HG03139 (cell line): ENCODE data around the gene TWSG1.
"Not testable (repeated sequence)": the region's sequence is repeated elsewhere in the genome, so short reads cannot be mapped to it uniquely, and the experiment has no call there.

Experiments
- ATAC-seq: cut with Tn5 transposase; IDR thresholded peaks from one replicate; pipeline ENCODE4 v1.9.1; 2021; ENCODE audit not compliant: unreplicated experiment

Gene TWSG1

DNA sequence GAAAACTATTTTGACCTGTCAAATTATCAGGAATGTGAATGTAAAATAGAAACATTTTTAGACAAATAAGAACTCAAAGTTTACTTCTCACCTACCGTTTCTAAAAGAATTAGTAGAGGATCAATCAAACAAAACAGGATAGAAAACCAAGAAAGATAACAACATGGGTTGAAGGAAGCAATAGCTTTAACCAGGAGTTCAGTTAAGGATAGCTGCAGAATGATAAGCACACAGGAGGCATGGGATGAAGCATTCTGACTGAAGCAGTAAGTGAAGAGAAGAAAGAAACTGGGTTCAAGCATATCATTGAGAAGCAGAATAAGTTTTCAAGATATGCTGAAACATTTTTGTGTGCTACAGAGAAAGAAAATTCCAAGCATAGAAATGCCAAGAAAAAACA is 52.3 kb downstream of the TWSG1 start:
- no peak for ATAC-seq

- no peak for ATAC-seq
Observed at GRCh38 chr18:9387891-9388290, 53.3 kb downstream of the TWSG1 start.

- ATAC-seq, result no peak
Observed at GRCh38 chr18:9389706-9390105, 55.1 kb downstream of the TWSG1 start.

DNA sequence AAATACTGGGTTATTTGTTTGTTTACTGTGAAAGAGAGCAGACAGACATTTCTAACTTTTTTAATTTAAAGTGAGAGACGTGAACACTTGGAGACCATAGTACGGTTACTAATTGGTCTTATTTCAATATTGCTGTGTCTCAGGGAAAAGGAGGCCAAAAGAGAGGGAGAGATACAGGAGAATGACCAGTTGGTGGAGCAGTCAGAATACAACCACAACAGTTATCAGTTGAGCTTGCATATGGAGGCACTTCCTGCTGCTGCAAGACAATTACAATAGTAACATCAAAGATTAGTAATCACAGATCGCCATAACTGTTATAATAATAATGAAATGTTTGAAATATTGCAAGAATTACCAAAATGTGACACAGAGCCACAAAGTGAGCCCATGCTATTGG is 58.2 kb downstream of the TWSG1 start:
- ATAC-seq, result no peak

GRCh38 chr18:9394046-9394445 is 59.5 kb downstream of the TWSG1 start:
- ATAC-seq, result no peak

- no peak for ATAC-seq
Observed at GRCh38 chr18:9400197-9400596, 65.6 kb downstream of the TWSG1 start.

DNA sequence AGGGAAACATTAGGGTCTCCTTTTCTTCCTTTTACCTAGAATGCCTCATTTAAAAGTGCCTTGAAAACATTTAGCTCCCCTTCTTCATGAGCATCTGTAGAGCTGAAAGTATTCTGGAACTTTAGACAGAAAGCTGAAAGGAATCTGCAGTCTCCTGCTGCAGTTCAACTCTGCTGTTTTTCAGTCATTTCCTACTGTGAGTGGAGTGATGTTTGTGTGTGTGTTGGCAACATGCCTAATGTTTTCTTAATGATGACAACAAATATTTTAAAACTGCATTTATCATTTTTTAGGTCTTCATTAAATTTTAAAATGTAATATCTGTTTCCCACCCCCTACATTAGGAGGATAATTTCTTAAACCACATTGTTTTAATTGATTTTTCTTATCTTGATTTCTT is 66.6 kb downstream of the TWSG1 start:
- ATAC-seq, result no peak

- not testable (repeated sequence) for ATAC-seq
Observed at GRCh38 chr18:9402358-9403007, 67.9 kb downstream of the TWSG1 start.

DNA sequence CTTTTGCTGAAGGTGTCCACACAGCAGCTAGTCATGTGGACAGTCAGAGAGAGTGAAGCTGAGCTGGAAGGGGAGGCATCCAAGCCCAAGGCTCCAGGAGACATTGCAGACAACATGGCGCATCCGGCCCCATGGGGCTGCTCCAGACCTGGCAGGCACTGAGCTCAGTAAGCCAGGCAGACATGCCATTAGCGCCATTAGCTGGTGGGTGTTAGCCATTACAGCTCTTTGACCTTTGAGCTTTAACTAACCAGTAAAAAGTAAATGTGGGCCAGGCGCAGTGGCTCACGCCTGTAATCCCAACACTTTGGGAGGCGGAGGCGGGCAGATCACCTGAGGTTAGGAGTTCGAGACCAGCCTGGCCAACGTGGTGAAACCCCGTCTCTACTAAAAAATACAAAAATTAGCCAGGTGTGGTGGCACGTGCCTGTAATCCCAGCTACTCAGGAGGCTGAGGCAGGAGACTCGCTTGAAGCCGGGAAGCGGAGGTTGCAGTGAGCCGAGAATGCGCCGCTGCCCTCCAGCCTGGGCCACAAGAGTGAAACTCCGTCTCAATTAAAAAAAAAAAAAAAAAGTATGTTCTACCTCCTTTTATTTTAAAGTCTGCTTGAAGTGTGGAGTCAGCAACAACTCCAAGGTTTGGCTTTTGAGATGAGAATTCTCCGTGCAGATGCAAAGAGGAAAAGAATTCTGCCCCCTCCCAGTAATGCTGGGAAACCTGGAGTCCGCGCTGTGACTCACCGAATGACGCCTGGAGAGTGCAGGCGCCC is 69.4 kb downstream of the TWSG1 start:
- no peak for ATAC-seq

DNA sequence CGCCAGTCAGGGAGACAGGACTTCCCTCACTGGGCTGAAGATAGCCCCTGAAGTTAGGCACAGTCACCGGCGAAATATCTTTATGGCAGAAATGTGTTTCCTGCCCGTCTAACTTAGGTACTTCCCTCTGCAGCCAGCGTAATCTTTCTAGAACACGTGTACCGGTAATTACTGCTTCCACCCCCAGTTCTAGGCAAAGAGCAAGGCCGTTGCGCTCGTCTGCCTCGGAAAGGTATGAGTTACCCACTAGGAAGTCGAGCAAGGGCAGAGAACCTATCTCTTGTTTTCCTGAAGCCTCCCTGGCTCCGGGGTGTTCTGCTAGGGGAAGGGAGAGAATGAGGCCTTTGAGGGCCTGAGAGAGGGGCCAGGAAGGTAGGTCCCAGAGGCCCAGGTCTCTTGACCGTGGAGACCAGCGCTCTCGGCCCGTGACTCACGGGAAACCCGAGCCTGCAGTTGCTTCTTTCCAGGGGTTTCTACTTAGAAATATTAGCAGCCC is 70.0 kb downstream of the TWSG1 start:
- ATAC-seq, result peak; percentile 78

DNA sequence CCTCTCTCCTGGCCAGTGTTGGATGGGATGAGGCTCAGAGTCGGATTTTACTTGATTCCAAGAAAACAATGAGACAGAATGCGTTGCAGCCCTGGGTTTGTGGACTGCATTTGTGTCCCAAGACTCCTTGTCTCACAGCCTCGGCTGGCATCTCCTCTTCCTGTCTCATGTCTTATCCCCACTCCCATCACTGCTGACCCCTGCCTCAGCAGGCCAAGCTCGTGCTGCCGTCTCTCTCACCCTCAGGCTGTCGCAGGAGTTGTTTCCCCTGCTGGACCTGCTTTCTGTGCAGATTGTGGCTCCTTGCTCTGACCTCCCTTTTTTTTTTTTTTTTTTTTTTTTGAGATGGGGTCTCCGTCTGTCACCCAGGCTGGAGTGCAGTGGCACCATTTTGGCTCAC is 70.6 kb downstream of the TWSG1 start:
- ATAC-seq, result no peak

DNA sequence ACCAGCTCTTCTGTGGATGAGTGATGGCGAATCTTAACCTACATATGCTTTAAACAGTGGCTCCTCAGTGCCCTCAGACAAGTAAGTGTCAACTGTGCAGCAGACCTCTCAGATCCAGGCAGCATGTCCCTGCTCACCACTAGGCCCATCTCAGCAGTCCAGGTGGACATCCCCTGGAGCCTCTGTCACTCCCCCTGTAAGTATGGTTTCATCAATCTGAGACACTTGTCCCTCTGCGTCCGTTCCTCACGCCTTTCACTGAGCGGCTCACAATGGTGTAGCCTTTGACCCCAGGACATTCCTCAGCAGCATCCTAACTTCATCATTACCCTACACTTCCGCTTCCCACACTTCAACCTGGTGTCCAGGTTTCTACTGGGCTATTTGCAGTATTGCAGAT is 71.4 kb downstream of the TWSG1 start:
- ATAC-seq, result no peak

GRCh38 chr18:9410515-9410914 is 75.9 kb downstream of the TWSG1 start:
- ATAC-seq, result no peak

GRCh38 chr18:9413576-9413975 is 79.0 kb downstream of the TWSG1 start:
- no peak for ATAC-seq

- no peak for ATAC-seq
Observed at GRCh38 chr18:9416563-9417072, 82.0 kb downstream of the TWSG1 start.

DNA sequence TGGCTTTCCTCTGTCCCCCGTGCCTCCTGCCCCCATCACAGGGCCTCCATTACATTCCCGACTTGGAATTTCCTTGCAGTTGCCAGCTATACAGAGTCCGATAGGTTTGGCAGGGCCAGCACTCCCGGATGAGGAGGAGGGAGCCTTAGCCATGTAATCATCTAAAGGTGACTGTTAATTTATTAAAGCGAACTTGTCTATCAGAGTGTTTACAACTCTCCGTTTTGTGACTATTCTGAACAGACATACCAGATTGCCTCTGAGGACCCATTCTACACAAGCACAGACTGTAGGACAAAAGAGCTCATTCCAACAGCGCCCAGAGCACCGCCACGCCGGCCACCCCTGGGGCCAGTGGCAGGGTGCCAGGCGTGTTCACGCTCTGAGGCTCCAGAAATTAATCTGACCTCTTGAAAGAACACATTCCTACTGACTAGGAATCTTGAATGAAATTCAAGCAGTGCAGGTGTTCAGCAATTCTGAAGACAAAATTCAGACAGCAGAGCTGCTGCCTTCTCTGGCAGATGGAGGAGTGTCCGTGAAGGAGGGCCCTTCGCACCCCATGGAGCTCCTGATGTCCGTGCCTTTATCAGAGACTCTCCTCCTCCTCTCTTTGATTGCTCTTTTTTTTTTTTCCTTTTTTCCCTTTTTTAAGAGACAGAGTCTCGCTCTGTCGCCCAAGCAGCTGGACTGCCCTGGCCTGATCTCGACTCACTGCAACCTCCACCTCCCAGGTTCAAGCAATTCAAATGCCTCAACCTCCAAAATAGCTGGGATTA is 82.7 kb downstream of the TWSG1 start:
- no peak for ATAC-seq

GRCh38 chr18:9418047-9418690 is 83.6 kb downstream of the TWSG1 start:
- ATAC-seq, result no peak

GRCh38 chr18:9419956-9420631 is 85.5 kb downstream of the TWSG1 start:
- ATAC-seq, result no peak

- no peak for ATAC-seq
Observed at GRCh38 chr18:9421096-9421900, 86.7 kb downstream of the TWSG1 start.

DNA sequence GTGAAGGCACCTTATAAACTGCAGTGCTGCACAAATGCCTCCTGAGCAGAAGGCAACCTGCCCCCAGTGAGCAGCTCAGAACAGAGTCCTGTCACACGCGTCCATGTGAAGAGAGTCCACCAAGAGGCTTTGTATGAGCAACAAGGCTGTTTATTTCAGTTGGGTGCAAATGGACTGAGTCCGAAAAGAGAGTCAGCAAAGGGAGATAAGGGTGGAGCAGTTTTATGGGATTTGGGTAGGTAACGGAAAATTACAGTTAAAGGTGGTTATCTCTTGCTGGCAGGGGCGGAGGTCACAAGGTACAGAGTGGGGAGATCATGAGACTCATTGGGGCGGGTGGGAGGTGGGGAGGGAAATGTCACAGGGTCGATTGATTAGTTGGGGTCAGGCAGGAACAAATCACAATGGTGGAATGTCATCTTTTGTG is 87.3 kb downstream of the TWSG1 start:
- no peak for ATAC-seq
